GM20431 (cell line): Measurements from ENCODE around the gene EDC3.

ENCODE experiments used
- in situ Hi-C: fragments of 300-500 bp; cut with MseI, MboI; formaldehyde crosslinking; loops from one replicate; pipeline ENCODE4 v1.15.0; 2020; ENCODE audit warnings: low sequenced_read_pairs; ENCODE audit not compliant: unreplicated experiment

EDC3 gene

DNA sequence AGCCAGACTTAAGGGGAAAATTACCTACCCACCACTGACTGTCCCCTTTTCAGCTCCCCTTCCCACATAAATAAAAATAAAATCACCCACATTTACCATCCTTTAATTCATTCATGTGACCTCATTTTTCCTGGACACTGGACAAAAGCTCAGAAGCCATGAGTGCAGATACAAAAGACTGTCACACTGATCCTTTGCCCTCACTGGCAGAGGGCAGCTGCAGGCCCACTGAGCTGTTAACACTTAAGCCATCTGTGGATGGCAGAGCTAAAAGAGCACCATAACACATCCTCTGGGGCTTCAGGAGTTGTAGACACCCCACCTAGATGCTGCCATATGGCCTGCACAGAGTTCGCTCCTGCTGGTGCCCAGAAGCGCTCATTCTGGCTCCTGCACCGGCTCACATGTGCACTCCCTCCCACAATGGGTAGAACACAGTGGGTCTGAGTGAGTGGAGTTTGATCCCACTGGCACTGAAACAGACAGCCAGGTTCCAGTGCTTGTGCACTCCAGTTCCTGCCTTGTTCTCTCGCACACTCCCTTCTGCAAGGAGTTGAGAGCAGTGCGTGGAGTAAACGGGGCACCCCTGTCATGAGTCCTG is 38.8 kb downstream of the EDC3 start:
- in situ Hi-C loops = no loop called here

- in situ Hi-C loops = no loop called here
Observed at GRCh38 chr15:74655424-74655823, 40.4 kb downstream of the EDC3 start.

GRCh38 chr15:74653426-74654102 is 42.3 kb downstream of the EDC3 start:
- in situ Hi-C loops = no loop called here

DNA sequence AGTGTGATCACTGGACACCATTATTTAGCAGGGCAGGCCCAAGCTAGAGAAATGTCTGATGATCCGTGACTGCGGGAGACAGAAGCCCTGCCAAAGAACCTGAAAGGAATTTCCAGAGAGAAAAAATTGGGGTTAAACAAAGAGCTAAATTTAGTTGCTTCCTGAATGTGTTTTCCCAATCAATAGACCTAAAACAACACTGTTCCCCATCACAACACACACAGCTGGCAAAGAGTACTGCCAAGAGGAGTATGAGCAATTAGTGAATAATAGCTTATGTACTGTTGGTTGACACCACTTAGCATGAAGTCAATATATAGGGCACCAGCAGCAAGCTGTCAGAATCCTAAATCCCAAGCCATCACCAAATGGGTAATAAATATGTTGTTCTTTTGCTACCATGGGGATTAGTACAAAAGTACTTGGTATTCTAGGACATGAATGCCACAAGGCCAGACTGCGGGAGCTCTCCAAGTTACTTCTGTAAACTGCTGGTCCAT is 44.5 kb downstream of the EDC3 start:
- in situ Hi-C loops = no loop called here

GRCh38 chr15:74648051-74648842 is 47.6 kb downstream of the EDC3 start:
- in situ Hi-C loops = loop anchor here (25.0 kb wide), 1 partner anchor 289 kb away; the partner anchor contains the start of gene COX5A

DNA sequence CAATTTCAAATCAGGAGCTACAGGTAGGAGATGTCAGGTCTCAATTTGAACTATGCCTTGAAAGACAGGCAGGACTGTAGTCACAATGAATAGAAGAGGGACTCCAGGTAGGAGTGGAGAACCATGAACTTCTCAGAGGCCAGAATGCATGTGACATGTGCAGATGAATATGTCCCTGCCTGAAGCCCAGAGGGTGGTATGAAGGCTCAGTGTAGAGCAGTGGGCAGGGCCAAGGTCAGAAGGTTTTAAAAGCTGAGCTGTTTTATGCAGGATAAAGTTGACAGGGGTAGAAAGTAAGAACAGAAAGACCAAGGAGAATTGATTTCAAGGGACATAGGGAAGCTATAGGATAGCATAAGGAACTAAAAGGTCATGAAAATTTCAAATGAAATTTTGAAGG is 49.3 kb downstream of the EDC3 start:
- in situ Hi-C loops = loop anchor here (25.0 kb wide), 1 partner anchor 291 kb away; the partner anchor contains the start of gene COX5A

DNA sequence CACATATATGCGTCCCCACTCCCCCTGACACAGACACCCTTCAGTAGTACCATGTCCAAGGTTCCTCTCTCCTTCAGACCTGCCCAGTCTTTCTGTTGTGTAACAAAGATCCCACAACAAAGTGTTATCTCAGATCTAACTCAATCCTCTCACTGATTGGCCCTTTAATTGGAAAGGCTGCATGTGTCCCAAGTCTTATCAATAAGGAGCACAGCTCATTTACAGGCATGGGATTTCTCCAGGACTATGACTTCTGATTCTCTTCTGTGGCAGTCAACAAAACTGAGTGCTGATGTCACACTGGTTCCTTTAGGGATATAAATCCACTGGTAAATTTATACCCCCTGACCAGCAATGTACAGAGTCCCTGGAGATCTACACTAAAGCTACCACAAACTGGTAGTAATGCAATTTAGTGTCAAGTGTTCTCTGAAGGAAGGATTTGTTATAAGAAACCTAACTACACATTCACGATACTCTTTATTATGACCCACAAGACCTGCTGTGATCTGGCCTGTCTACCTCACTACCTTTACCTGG is 52.1 kb downstream of the EDC3 start:
- in situ Hi-C loops = loop anchor here (25.0 kb wide), 1 partner anchor 294 kb away; the partner anchor contains the start of gene COX5A

DNA sequence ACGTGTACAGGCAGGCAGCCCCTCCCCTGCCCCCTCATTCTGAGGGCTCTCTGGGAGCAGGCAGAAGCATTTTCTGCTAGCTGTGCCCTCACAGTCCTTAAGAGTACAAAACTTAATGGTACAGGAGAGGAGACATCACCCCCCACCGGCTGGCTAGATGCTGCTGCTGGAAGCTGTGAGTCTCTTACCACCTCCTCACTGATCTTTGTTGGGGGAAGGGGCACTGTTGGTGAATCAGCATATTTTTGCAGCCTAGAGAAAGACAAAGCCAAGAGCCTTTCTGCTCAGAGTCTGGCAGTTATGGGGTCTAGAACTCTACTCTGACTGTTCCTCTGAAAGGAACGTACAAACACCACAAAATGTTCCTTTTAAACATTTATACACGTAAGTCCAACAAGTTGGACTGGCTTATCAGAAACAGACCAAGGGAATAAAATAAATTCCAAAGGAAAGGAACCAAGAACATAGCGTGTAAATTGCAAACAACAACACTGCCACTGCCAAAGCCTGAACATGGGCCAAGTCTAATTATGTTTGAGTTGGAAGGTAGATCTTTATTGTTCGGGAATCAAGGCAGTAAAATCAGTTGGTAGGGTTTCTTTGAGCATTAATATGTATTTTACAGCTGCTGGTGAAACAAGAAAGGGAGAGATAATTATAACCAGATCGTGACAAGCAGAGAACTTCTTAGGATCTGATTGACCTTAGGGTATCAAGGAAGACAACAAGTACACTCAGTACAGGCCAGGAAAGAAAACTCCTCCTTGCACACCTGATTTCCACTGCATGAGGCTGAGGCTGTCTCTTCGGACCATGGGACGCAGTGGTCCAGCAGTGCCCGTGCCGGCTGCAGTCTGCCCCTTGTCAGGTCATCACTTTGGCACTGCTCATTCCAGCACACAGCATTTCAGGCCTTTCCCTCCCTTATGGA is 52.8 kb downstream of the EDC3 start:
- in situ Hi-C loops = loop anchor here (25.0 kb wide), 1 partner anchor 294 kb away; the partner anchor contains the start of gene COX5A

DNA sequence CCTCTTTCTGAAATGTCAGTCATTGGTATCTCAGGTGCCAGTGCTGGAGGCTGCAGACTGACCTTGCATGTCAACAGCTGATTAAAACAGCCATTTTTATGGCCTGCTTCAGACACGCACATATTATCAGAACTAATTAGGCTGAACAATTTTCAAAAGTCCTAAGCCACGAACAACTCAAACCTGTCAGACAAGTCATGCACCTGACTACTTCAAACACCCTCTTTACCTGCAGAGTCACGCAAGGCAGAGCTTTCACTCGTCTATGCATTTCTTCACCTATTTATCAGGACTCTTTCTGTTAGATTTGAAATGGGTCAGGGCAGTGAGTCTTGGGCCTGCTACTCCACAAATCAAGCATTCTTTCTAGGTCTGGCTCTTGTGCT is 53.5 kb downstream of the EDC3 start:
- in situ Hi-C loops = loop anchor here (25.0 kb wide), 1 partner anchor 295 kb away; the partner anchor contains the start of gene COX5A

DNA sequence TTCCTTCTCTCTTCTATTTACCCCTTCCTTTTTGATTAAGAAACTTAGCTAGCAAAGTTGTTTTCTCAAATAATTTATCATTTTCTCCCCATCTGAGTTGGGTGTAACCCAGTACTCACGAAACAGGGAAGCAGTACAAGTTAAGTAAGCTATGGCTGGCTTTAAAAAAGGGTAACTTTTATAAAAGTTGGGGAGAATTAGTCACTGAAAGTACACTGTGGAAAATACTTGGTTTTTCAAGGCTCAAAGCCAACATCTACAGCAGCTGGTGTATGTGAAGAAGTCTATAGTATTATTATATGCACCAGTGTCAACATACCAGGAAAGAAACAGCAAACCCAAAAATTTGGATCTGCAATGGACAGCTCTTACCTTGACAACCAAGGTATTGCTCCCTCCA is 54.7 kb downstream of the EDC3 start:
- in situ Hi-C loops = loop anchor here (25.0 kb wide), 1 partner anchor 296 kb away; the partner anchor contains the start of gene COX5A

GRCh38 chr15:74636984-74637383 is 58.8 kb downstream of the EDC3 start:
- in situ Hi-C loops = loop anchor here (10.0 to 25.0 kb wide), 2 partner anchors 128 to 300 kb away; partner anchors contain the start of gene COX5A

DNA sequence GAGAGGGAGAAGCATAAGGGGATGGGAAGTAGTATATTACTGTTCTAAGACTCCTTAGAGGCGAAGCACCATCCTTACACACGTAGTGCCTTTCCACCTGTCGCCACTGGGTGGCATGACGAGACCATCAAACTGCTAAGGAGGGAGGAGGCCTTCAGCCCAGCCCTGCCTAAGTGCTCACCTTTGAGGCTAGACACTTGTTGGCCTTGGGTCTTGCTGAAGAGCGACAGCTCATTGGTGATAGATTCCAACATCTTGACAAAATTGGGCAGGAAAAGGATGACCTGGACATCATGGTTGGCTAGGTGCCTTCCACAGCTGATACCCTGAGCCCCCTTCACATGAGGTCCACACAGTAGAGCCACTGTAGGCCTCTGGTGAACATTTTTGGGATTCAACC is 60.6 kb downstream of the EDC3 start:
- in situ Hi-C loops = loop anchor here (10.0 to 25.0 kb wide), 2 partner anchors 130 to 302 kb away; partner anchors contain the start of gene COX5A

DNA sequence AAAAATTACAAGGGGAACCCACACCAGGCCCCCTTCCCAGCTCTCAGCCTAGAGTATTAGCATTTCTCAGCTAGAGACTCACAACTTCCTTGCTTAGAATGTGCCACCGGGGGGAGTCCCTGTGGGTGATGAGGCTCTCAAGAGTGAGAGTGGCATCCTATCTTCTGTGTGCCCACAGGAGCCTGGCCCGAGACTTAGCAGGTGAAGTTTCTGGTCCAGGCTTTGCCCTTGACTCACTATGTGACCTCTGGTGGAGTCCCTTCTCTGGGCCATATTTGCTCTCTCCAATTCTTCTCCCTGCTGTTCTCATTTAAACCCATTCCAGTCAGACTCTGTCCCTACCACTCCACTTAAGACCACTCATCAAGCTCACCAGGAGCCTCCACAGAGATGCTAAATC is 62.0 kb downstream of the EDC3 start:
- in situ Hi-C loops = loop anchor here (10.0 to 25.0 kb wide), 2 partner anchors 131 to 304 kb away; partner anchors contain the start of gene COX5A

DNA sequence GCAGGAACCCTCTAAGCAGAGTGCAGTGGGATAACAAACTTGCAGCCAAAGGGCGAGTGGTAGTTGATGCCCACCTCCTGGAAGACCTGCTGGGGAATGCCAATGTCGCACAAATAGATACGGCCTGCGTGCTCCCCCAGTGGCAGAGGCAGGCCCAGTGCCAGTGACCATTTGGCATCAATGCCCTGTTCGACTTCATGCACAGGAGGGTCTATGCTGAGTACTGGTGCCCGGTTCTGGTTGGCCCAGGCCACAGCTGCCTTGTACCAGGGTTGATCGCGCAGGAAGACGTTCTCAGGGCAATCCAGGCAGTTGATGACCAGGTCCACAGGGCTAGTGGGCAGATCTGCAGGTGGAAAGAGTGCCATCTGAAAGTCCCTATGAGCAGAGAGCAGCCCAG is 63.2 kb downstream of the EDC3 start:
- in situ Hi-C loops = loop anchor here (10.0 to 25.0 kb wide), 2 partner anchors 132 to 305 kb away; partner anchors contain the start of gene COX5A

DNA sequence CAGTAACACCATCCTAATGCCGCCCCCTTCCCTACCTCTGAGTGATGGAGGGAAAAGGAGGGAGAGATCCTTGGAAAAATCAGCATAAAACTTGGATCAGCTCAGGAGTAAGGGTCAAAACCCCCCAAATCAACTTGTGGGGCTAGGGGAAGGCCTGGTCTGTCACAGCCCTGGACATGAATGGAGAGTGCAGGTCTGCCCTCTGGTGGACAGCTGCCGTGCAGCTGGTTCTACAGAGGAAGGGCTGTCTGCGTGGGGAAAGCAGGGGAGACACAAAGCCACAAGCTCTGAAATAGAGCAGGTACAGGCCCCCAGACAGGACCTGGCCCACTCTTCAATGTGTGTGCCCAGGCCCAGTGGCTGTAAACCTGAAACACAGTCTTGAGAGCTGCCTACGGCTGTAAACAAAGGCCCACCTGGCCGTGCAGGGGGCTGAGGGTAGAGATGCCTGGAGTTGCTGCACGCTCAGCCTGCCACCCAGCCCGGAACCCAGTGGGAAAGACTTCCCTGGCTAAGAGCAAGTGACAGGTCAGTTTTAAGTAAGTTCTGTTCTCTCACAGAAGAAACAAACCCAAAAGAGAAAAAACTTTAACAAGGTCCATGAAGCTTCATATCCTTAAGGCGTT is 63.8 kb downstream of the EDC3 start:
- in situ Hi-C loops = loop anchor here (10.0 to 25.0 kb wide), 2 partner anchors 133 to 305 kb away; partner anchors contain the start of gene COX5A

- in situ Hi-C loops = loop anchor here (10.0 to 25.0 kb wide), 2 partner anchors 133 to 306 kb away; partner anchors contain the start of gene COX5A
Observed at GRCh38 chr15:74631408-74631807, 64.4 kb downstream of the EDC3 start.

DNA sequence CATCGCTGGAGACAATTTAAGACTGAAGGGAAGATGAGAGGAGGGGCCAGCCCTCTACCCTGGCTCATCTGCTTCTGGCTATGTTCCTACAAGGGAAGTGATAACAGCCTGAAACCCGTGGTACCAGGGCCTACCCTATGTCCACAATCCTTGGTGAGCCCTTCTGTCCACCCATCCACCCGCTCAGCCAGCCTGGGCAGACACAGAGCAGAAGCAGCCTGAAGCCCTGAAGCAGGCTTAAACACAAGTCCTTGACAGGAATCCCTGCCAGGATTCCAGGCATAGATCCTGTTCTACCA is 64.8 kb downstream of the EDC3 start:
- in situ Hi-C loops = loop anchor here (10.0 to 25.0 kb wide), 2 partner anchors 134 to 306 kb away; partner anchors contain the start of gene COX5A
